Measurements from ENCODE around the gene STAT5B.

Gene STAT5B

GRCh38 chr17:42224651-42225050 is 51.5 kb downstream of the STAT5B start:
- TF ChIP-seq RAD21 (IDR thresholded peaks at IDR 0.05; ENCODE audit: low read depth) (no peak), FOXM1 (IDR thresholded peaks at IDR 0.05; ENCODE audit: borderline replicate concordance, low read depth) (no peak), EGR1 (IDR thresholded peaks at IDR 0.05) (no peak), USF1 (IDR thresholded peaks at IDR 0.05) (no peak), ZBTB7A (IDR thresholded peaks at IDR 0.05; ENCODE audit: low read depth) (no peak), TAF1 (IDR thresholded peaks at IDR 0.05; ENCODE audit: low read depth) (no peak), TEAD4 (IDR thresholded peaks at IDR 0.05) (no peak), NFIC (IDR thresholded peaks at IDR 0.05) (no peak), CREB1 (IDR thresholded peaks at IDR 0.05; ENCODE audit: low read depth) (no peak), YY1 (IDR thresholded peaks at IDR 0.05; ENCODE audit: low read depth) (no peak), TCF12 (IDR thresholded peaks at IDR 0.05; ENCODE audit: low read depth) (no peak)
- TF ChIP-seq, protein P1, sequence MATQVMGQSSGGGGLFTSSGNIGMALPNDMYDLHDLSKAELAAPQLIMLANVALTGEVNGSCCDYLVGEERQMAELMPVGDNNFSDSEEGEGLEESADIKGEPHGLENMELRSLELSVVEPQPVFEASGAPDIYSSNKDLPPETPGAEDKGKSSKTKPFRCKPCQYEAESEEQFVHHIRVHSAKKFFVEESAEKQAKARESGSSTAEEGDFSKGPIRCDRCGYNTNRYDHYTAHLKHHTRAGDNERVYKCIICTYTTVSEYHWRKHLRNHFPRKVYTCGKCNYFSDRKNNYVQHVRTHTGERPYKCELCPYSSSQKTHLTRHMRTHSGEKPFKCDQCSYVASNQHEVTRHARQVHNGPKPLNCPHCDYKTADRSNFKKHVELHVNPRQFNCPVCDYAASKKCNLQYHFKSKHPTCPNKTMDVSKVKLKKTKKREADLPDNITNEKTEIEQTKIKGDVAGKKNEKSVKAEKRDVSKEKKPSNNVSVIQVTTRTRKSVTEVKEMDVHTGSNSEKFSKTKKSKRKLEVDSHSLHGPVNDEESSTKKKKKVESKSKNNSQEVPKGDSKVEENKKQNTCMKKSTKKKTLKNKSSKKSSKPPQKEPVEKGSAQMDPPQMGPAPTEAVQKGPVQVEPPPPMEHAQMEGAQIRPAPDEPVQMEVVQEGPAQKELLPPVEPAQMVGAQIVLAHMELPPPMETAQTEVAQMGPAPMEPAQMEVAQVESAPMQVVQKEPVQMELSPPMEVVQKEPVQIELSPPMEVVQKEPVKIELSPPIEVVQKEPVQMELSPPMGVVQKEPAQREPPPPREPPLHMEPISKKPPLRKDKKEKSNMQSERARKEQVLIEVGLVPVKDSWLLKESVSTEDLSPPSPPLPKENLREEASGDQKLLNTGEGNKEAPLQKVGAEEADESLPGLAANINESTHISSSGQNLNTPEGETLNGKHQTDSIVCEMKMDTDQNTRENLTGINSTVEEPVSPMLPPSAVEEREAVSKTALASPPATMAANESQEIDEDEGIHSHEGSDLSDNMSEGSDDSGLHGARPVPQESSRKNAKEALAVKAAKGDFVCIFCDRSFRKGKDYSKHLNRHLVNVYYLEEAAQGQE (IDR thresholded peaks at IDR 0.05; ENCODE audit: low read depth) = no peak

GRCh38 chr17:42221886-42222745 is 54.1 kb downstream of the STAT5B start:
- TF ChIP-seq CEBPB (IDR thresholded peaks at IDR 0.05) (no peak), RAD21 (IDR thresholded peaks at IDR 0.05; ENCODE audit: low read depth) (peak; percentile 71)

DNA sequence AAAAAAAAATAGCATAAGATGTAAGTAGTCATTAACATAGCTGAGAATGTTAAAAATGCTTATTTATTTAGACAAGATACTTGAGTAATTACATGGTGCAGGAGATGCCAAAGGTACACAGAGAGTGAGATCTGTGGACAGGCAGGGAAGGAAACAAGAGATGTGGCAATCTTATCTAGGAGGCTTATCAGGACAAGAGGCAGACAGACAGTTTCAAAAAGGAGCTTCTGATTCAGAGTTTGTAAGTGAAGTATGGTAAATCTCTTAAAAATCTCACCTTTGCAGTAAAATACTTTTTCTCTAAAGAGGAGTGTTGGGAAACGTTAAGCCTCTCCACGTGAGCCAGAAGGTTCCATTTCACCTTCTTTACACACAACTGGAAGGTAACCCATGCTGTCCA is 62.0 kb downstream of the STAT5B start:
- TF ChIP-seq TEAD4 (IDR thresholded peaks at IDR 0.05) (no peak), CREB1 (IDR thresholded peaks at IDR 0.05; ENCODE audit: low read depth) (no peak), CEBPB (IDR thresholded peaks at IDR 0.05) (no peak), NFIC (IDR thresholded peaks at IDR 0.05) (no peak), TAF1 (IDR thresholded peaks at IDR 0.05; ENCODE audit: low read depth) (no peak), ZBTB7A (IDR thresholded peaks at IDR 0.05; ENCODE audit: low read depth) (no peak), RAD21 (IDR thresholded peaks at IDR 0.05; ENCODE audit: low read depth) (no peak), YY1 (IDR thresholded peaks at IDR 0.05; ENCODE audit: low read depth) (no peak), EP300 (IDR thresholded peaks at IDR 0.05; ENCODE audit: borderline replicate concordance) (no peak), FOXM1 (IDR thresholded peaks at IDR 0.05; ENCODE audit: borderline replicate concordance, low read depth) (no peak), EGR1 (IDR thresholded peaks at IDR 0.05) (no peak), USF1 (IDR thresholded peaks at IDR 0.05) (no peak), TCF12 (IDR thresholded peaks at IDR 0.05; ENCODE audit: low read depth) (no peak)
- TF ChIP-seq, protein P2, sequence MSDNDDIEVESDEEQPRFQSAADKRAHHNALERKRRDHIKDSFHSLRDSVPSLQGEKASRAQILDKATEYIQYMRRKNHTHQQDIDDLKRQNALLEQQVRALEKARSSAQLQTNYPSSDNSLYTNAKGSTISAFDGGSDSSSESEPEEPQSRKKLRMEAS (IDR thresholded peaks at IDR 0.05) = no peak
- TF ChIP-seq, protein P1 (IDR thresholded peaks at IDR 0.05; ENCODE audit: low read depth) = no peak

DNA sequence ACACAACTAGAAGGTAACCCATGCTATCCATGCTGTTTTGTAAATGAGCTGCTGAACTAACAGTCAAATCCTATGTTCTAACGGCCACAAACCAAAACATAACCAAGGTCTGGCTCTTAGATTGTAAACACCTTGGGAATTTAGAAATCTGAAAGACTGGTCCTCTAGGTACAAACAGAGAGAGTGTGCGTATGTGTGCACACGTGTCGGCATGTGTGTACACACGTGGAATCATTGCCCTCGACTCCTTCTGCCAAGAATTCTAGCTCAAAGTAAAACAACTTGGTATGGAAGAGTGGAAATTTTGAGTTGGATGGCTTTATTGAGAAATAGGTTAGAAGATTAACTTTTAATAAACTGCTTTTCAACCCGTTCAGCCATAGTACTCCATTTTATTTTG is 63.8 kb downstream of the STAT5B start:
- TF ChIP-seq USF1 (IDR thresholded peaks at IDR 0.05) = no peak
- no peak for TF ChIP-seq NFIC (IDR thresholded peaks at IDR 0.05)
- TF ChIP-seq EP300 (IDR thresholded peaks at IDR 0.05; ENCODE audit: borderline replicate concordance) = no peak
- no peak for TF ChIP-seq ZBTB7A (IDR thresholded peaks at IDR 0.05; ENCODE audit: low read depth)
- TF ChIP-seq RAD21 (IDR thresholded peaks at IDR 0.05; ENCODE audit: low read depth) = no peak
- TF ChIP-seq CEBPB (IDR thresholded peaks at IDR 0.05) = no peak
- TF ChIP-seq TCF12 (IDR thresholded peaks at IDR 0.05; ENCODE audit: low read depth) = no peak
- TF ChIP-seq TAF1 (IDR thresholded peaks at IDR 0.05; ENCODE audit: low read depth) = no peak
- no peak for TF ChIP-seq EGR1 (IDR thresholded peaks at IDR 0.05)
- TF ChIP-seq, protein P2 (IDR thresholded peaks at IDR 0.05) = no peak
- no peak for TF ChIP-seq YY1 (IDR thresholded peaks at IDR 0.05; ENCODE audit: low read depth)
- no peak for TF ChIP-seq CREB1 (IDR thresholded peaks at IDR 0.05; ENCODE audit: low read depth)
- TF ChIP-seq, protein P1 (IDR thresholded peaks at IDR 0.05; ENCODE audit: low read depth) = no peak
- TF ChIP-seq FOXM1 (IDR thresholded peaks at IDR 0.05; ENCODE audit: borderline replicate concordance, low read depth) = no peak
- no peak for TF ChIP-seq TEAD4 (IDR thresholded peaks at IDR 0.05)

All from Ishikawa (cell line).